Activated T-cell treated with anti-CD3 and anti-CD28 coated beads, Interleukin-2, amount 50 U/mL, for 1 hour (primary cell): Measurements from ENCODE around the gene COQ2.

Experiments used
- DNase-seq: peaks from one replicate; pipeline ENCODE4 v3.0.0-alpha.2; 2020

Gene COQ2

GRCh38 chr4:83214079-83214478, 70.5 kb downstream of the COQ2 start:
- no peak for DNase-seq
